K562 (cell line): ENCODE data around the gene RPL19. TPM values are rescaled to one million over a fixed set of nuclear protein-coding genes. Genes with fewer than 3 reads are reported as not detected.

ENCODE experiments used
- ARID1B ChIP-seq: fragments of 450-650 bp; IDR thresholded peaks from 2 replicates; pipeline ENCODE4 v1.6.1; 2016; ENCODE audit warnings: antibody characterized with exemption, mild to moderate bottlenecking, inconsistent platforms
- ELF2 ChIP-seq: fragments of 250-450 bp; sonication (Bioruptor Pico); IDR thresholded peaks from 2 replicates; pipeline ENCODE4 v1.5.0; 2021; ENCODE audit warnings: mild to moderate bottlenecking
- GABPA ChIP-seq: fragments of 200-800 bp; sonication (Bioruptor generic); conservative IDR thresholded peaks from 2 replicates; pipeline ENCODE4 v1.6.1; 2016; ENCODE audit warnings: low read depth, missing genetic modification characterization, missing compliant biosample characterization
- GTF2F1 ChIP-seq: IDR thresholded peaks from 2 replicates; pipeline ENCODE4 v1.6.1; 2011; ENCODE audit warnings: low read depth, low read length, improper control_type of control experiment
- JUND ChIP-seq, 2 experiments: IDR thresholded peaks; 2 replicates in 1 of 2; 3 replicates in 1 of 2; pipeline ENCODE4 v1.6.1; 2011; ENCODE audit warnings: borderline replicate concordance in 2 of 2, low read depth in 2 of 2, low read length in 2 of 2, improper control_type of control experiment in 1 of 2, missing biosample characterization in 1 of 2, missing genetic modification characterization in 1 of 2, missing genetic modification reagents in 1 of 2
- NBN ChIP-seq: fragments of 450-650 bp; IDR thresholded peaks from 2 replicates; pipeline ENCODE4 v1.6.1; 2016; ENCODE audit warnings: low read depth, mild to moderate bottlenecking
- NCOA4 ChIP-seq: fragments of 450-650 bp; IDR thresholded peaks from 2 replicates; pipeline ENCODE4 v1.6.1; 2018; ENCODE audit warnings: mild to moderate bottlenecking; ENCODE audit not compliant: partially characterized antibody
- NCOR1 ChIP-seq: fragments of 450-650 bp; IDR thresholded peaks from 2 replicates; pipeline ENCODE4 v1.6.1; 2016; ENCODE audit warnings: mild to moderate bottlenecking, moderate library complexity
- NFIC ChIP-seq: fragments of 450-650 bp; IDR thresholded peaks from 2 replicates; pipeline ENCODE4 v1.6.1; 2017; ENCODE audit warnings: mild to moderate bottlenecking, inconsistent platforms
- NFIX ChIP-seq: fragments of 250-450 bp; sonication (Bioruptor Pico); IDR thresholded peaks from 2 replicates; pipeline ENCODE4 v1.4.0; 2020; ENCODE audit warnings: low read depth, mild to moderate bottlenecking, moderate library complexity
- NR2C1 ChIP-seq, 2 experiments: fragments of 450-650 bp; IDR thresholded peaks; 2 replicates each; pipeline ENCODE4 v1.6.1; 2017; ENCODE audit warnings: mild to moderate bottlenecking in 2 of 2, antibody characterized with exemption in 1 of 2, inconsistent platforms in 1 of 2, missing compliant biosample characterization in 1 of 2, missing genetic modification characterization in 1 of 2
- POLR2A ChIP-seq: fragments of 450-650 bp; conservative IDR thresholded peaks from 2 replicates; pipeline ENCODE4 v1.6.1; 2016
- POLR2AphosphoS5 ChIP-seq: IDR thresholded peaks from 2 replicates; pipeline ENCODE4 v1.6.1; 2011; ENCODE audit warnings: mild to moderate bottlenecking, low read depth, low read length, moderate library complexity; ENCODE audit not compliant: control insufficient read depth, insufficient read depth
- PRPF4 ChIP-seq: fragments of 200-400 bp; formaldehyde crosslinking; IDR thresholded peaks from one replicate; pipeline ENCODE4 v1.6.1; 2017; ENCODE audit warnings: low read length, low read depth, mild to moderate bottlenecking; ENCODE audit not compliant: insufficient read depth, poor library complexity, severe bottlenecking
- RB1 ChIP-seq: fragments of 450-650 bp; IDR thresholded peaks from 2 replicates; pipeline ENCODE4 v1.6.1; 2017; ENCODE audit warnings: low read depth, mild to moderate bottlenecking
- RFX5 ChIP-seq: IDR thresholded peaks from 2 replicates; pipeline ENCODE4 v1.6.1; 2011; ENCODE audit warnings: low read depth, mild to moderate bottlenecking, improper control_type of control experiment, low read length
- SIX5 ChIP-seq, 2 experiments: IDR thresholded peaks; 2 replicates each; pipeline ENCODE4 v1.6.1; 2011; ENCODE audit warnings: low read length in 2 of 2, borderline replicate concordance in 1 of 2, low read depth in 1 of 2, mild to moderate bottlenecking in 1 of 2, moderate library complexity in 1 of 2; ENCODE audit not compliant: insufficient read depth in 1 of 2
- THRA ChIP-seq: fragments of 450-650 bp; IDR thresholded peaks from 2 replicates; pipeline ENCODE4 v1.6.1; 2017; ENCODE audit warnings: mild to moderate bottlenecking, moderate library complexity
- ZNF282 ChIP-seq: sonication (generic); formaldehyde crosslinking; IDR thresholded peaks from 2 replicates; pipeline ENCODE4 v1.8.1; 2023; ENCODE audit warnings: missing genetic modification reagents
- ZNF655 ChIP-seq: fragments of 250-450 bp; sonication (Bioruptor Pico); IDR thresholded peaks from 2 replicates; pipeline ENCODE4 v1.5.0; 2021
- polyA plus RNA-seq, 8 experiments: library from polyadenylated mRNA; depleted of rRNA in 4 of 8; stranded (reverse) in 5 of 8; unstranded in 3 of 8; fragments of >200 nt; fragmentation: Nextera tagmentation in 2 of 8; fragmentation: Illumina TruSeq in 1 of 8; extraction: Ambion mirVana in 2 of 8; extraction: Trizol in 1 of 8; gene quantifications; 2 replicates each; pipeline versions ENCODE4 v1.2.1 to v1.2.3, GENCODE V29; 2011 to 2014; ENCODE audit warnings: inconsistent platforms in 1 of 8, missing spikeins in 1 of 8
- total RNA-seq, 7 experiments: library from RNA; depleted of rRNA in 6 of 7; stranded (reverse); fragments of >200 nt in 6 of 7; fragmentation: Illumina TruSeq in 2 of 7; extraction: Trizol in 2 of 7; gene quantifications; 2 replicates each; pipeline versions ENCODE4 v1.2.1 to v1.2.3, GENCODE V29; 2011 to 2021; ENCODE audit warnings: low replicate concordance in 1 of 7
- TF ChIP-seq, protein P1 (sequence below): fragments of 450-650 bp; IDR thresholded peaks from 2 replicates; pipeline ENCODE4 v1.6.1; 2017; ENCODE audit warnings: antibody characterized with exemption, mild to moderate bottlenecking

RPL19 gene
- total and polyA plus RNA-seq, 9 of the 15 experiments (the other 6 are each of a cell fraction or from before 2014, with no cell fraction given) = 2,263 to 4,614 (median 3,727) TPM

GRCh38 chr17:39200070-39200879 is at the start of gene RPL19 (continued):
- TF ChIP-seq RB1 (0 out of 2 replicates have a peak, but pooled peaks have one; percentile 66), THRA (no peak), NCOR1 (no peak), GTF2F1 (peak; percentile 92), ARID1B (no peak), SIX5 (IDR thresholded peaks at IDR 0.05; ENCODE audit: borderline replicate concordance in 1 of 2, insufficient read depth in 1 of 2, low read depth in 1 of 2, low read length in 2 of 2) (peak; percentile 21 to 50; a peak in 1 of 4 replicates), JUND (IDR thresholded peaks at IDR 0.05; ENCODE audit: borderline replicate concordance, low read depth, low read length) (peak; percentile 99), JUND (tag; IDR thresholded peaks at IDR 0.05; ENCODE audit: borderline replicate concordance, low read depth, low read length) (no peak), RFX5 (no peak), ZNF282 (no peak), NFIC (0 out of 2 replicates have a peak, but pooled peaks have one; percentile 26), NR2C1 (IDR thresholded peaks at IDR 0.05) (peak; percentile 58; the same call in 1 of the 2 replicates), NR2C1 (tag; IDR thresholded peaks at IDR 0.05) (no peak), POLR2AphosphoS5 (peak; percentile 96), GABPA (tag) (peak; percentile 85), NCOA4 (no peak), NFIX (CRISPR knock-in tag) (no peak), POLR2A (peak; percentile 99), ELF2 (CRISPR knock-in tag) (peak; percentile 81; the same call in 1 of the 2 replicates), NBN (no peak), ZNF655 (CRISPR knock-in tag) (no peak), PRPF4 (peak; percentile 61)
- TF ChIP-seq, protein P1, sequence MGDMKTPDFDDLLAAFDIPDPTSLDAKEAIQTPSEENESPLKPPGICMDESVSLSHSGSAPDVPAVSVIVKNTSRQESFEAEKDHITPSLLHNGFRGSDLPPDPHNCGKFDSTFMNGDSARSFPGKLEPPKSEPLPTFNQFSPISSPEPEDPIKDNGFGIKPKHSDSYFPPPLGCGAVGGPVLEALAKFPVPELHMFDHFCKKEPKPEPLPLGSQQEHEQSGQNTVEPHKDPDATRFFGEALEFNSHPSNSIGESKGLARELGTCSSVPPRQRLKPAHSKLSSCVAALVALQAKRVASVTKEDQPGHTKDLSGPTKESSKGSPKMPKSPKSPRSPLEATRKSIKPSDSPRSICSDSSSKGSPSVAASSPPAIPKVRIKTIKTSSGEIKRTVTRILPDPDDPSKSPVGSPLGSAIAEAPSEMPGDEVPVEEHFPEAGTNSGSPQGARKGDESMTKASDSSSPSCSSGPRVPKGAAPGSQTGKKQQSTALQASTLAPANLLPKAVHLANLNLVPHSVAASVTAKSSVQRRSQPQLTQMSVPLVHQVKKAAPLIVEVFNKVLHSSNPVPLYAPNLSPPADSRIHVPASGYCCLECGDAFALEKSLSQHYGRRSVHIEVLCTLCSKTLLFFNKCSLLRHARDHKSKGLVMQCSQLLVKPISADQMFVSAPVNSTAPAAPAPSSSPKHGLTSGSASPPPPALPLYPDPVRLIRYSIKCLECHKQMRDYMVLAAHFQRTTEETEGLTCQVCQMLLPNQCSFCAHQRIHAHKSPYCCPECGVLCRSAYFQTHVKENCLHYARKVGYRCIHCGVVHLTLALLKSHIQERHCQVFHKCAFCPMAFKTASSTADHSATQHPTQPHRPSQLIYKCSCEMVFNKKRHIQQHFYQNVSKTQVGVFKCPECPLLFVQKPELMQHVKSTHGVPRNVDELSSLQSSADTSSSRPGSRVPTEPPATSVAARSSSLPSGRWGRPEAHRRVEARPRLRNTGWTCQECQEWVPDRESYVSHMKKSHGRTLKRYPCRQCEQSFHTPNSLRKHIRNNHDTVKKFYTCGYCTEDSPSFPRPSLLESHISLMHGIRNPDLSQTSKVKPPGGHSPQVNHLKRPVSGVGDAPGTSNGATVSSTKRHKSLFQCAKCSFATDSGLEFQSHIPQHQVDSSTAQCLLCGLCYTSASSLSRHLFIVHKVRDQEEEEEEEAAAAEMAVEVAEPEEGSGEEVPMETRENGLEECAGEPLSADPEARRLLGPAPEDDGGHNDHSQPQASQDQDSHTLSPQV = no peak
